Right atrium auricular region (tissue), 2 donors: Measurements from ENCODE around the gene WDR19. TPM values are rescaled to one million over a fixed set of nuclear protein-coding genes. Genes with fewer than 3 reads are reported as not detected.
"Not testable (repeated sequence)": the region's sequence is repeated elsewhere in the genome, so short reads cannot be mapped to it uniquely, and the experiment has no call there.

ENCODE experiments used
- DNase-seq: peaks from one replicate; pipeline ENCODE4 v3.0.0-alpha.2; 2019; ENCODE audit warnings: low spot score
- H3K27ac ChIP-seq, 2 donors: fragments of 200-600 bp; sonication (generic); 1 replicate in 1 of 2; 2 replicates in 1 of 2; pipeline ENCODE4 v1.5.1; 2016 to 2019
- H3K27me3 ChIP-seq, 2 donors: fragments of 200-600 bp; sonication (generic); one replicate each; pipeline versions ENCODE4 v1.5.1 to v1.6.0; 2017 to 2019
- H3K36me3 ChIP-seq: fragments of 200-600 bp; sonication (generic); one replicate; pipeline ENCODE4 v1.5.1; 2016
- H3K4me1 ChIP-seq, 2 donors: fragments of 200-600 bp; sonication (generic); one replicate each; pipeline versions ENCODE4 v1.5.1 to v1.6.0; 2017 to 2019
- H3K4me3 ChIP-seq, 2 donors: fragments of 200-600 bp; sonication (generic); 1 replicate in 1 of 2; 2 replicates in 1 of 2; pipeline ENCODE4 v1.5.1; 2017 to 2019; ENCODE audit warnings: mild to moderate bottlenecking in 1 of 2, moderate library complexity in 1 of 2
- H3K9me3 ChIP-seq, 2 donors: fragments of 200-600 bp; sonication (generic); one replicate each; pipeline ENCODE4 v1.5.1; 2019
- CTCF ChIP-seq, 2 donors: fragments of 200-600 bp; sonication (generic); IDR thresholded peaks; one replicate each; pipeline ENCODE4 v1.5.1; 2019; ENCODE audit warnings: antibody characterized with exemption in 2 of 2
- total RNA-seq, 2 donors: library from RNA; depleted of rRNA; stranded (reverse); fragments of >200 nt; gene quantifications; one replicate each; pipeline ENCODE4 v1.1.0, GENCODE V29; 2016

WDR19 gene
- total RNA-seq, 2 donors from 2014 or later: 6.4 to 9.2 TPM

- no peak overlapping the region for H3K27ac ChIP-seq
- DNase-seq: no peak
- peaks cover 56% of the 10 kb centered on the region for H3K36me3 ChIP-seq
- no peak overlapping the region for H3K4me3 ChIP-seq
- no peaks in the 10 kb centered on the region for H3K9me3 ChIP-seq
- H3K4me1 ChIP-seq: no peaks in the 10 kb centered on the region
- no peaks in the 10 kb centered on the region for H3K27me3 ChIP-seq
- TF ChIP-seq CTCF (IDR thresholded peaks at IDR 0.05): no peak
Observed at GRCh38 chr4:39287223-39287622, 104.9 kb downstream of the WDR19 start.

- H3K9me3 ChIP-seq: no peaks in the 10 kb centered on the region
- no peaks in the 10 kb centered on the region for H3K4me1 ChIP-seq
- H3K36me3 ChIP-seq: peaks cover 55% of the 10 kb centered on the region
- no peak overlapping the region for H3K27ac ChIP-seq
- TF ChIP-seq CTCF (IDR thresholded peaks at IDR 0.05): no peak
- H3K4me3 ChIP-seq: no peak overlapping the region
- no peaks in the 10 kb centered on the region for H3K27me3 ChIP-seq
- no peak for DNase-seq
Observed at GRCh38 chr4:39291686-39292085, 109.4 kb downstream of the WDR19 start.

- H3K27ac ChIP-seq, H3K4me3 ChIP-seq, H3K9me3 ChIP-seq, DNase-seq, H3K4me1 ChIP-seq, H3K27me3 ChIP-seq: not testable (repeated sequence)
- H3K36me3 ChIP-seq: peaks cover 49% of the 10 kb centered on the region
Observed at GRCh38 chr4:39292433-39292832, 110.1 kb downstream of the WDR19 start.

- no peak for DNase-seq
- Histone ChIP-seq H3K36me3 (peaks cover 46% of the 10 kb centered on the region), H3K4me3 (no peak overlapping the region), H3K4me1 (no peaks in the 10 kb centered on the region), H3K27me3 (no peaks in the 10 kb centered on the region), H3K27ac (no peak overlapping the region), H3K9me3 (no peaks in the 10 kb centered on the region)
- no peak for TF ChIP-seq CTCF (IDR thresholded peaks at IDR 0.05)
Observed at GRCh38 chr4:39295784-39296183, 113.5 kb downstream of the WDR19 start.

- Histone ChIP-seq H3K4me1 (peaks cover 0 to 13% of the 10 kb centered on the region in 2 donors), H3K27ac (no peak overlapping the region), H3K4me3 (no peak overlapping the region), H3K9me3 (no peaks in the 10 kb centered on the region), H3K27me3 (no peaks in the 10 kb centered on the region), H3K36me3 (peaks cover 59% of the 10 kb centered on the region)
- no peak for TF ChIP-seq CTCF (IDR thresholded peaks at IDR 0.05)
- DNase-seq: no peak
Observed at GRCh38 chr4:39302901-39303300, 120.6 kb downstream of the WDR19 start.

- no peak for TF ChIP-seq CTCF (IDR thresholded peaks at IDR 0.05)
- peaks cover 0 to 22% of the 10 kb centered on the region in 2 donors for H3K4me1 ChIP-seq
- no peak overlapping the region for H3K27ac ChIP-seq
- no peaks in the 10 kb centered on the region for H3K9me3 ChIP-seq
- peaks cover 52% of the 10 kb centered on the region for H3K36me3 ChIP-seq
- no peaks in the 10 kb centered on the region for H3K27me3 ChIP-seq
- DNase-seq: no peak
- H3K4me3 ChIP-seq: no peak overlapping the region
Observed at GRCh38 chr4:39303871-39304270, 121.5 kb downstream of the WDR19 start.
